ENCODE results near the gene PLEKHM3.
"Not testable (repeated sequence)": the region's sequence is repeated elsewhere in the genome, so short reads cannot be mapped to it uniquely, and the experiment has no call there.

Gene PLEKHM3

GRCh38 chr2:207949245-207949644, 76.1 kb downstream of the PLEKHM3 start:
- DNase-seq: not testable (repeated sequence)

DNA sequence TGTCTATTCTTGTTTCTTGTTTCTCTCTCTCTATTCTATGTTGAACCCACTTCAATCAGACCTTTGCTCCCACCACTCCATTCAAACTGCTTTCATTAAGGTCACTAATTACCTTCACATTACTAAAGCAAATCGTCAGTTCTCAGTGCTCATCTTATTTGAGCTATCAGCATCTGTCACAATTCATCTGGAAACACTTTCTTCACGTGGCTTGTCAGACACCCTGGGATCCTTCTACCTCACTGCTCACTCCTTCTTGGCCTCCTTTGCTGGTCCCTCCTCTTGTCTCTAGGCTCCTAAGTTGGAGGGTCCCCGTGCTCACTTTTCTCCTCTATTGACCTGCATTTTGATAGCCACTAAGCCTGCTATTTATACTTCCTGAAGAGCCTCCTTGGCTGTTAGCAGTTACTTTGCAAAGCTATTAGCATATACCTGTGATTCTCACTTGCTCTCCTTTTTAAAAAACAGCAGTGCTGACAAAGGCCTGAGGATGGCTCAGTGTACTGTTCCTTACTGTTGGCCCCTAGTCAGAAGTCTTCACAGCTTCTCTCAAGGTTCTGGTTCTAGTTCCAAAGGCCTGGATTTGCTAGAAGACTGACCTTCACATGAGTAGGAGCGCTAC, 80.2 kb downstream of the PLEKHM3 start:
- DNase-seq: no peak

DNA sequence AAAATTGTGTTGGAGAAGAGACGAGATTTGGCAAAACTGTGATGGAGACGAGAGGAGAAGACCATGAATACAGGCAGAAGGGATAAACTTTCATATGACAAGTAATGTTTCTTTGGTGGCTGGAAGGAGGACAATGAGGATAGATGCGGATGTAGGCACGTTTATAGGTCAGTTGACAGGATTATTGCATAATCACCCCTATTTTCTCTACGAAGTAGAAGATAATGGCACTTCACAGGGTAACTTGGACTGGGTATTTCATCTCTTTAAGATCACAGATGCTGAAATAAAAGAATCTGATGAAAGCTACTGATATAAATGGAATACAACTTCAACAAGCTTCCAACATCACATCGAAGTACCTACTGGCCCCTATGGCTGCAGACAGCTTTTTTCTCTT, 81.0 kb downstream of the PLEKHM3 start:
- no peak for DNase-seq

- DNase-seq: no peak
Measured at GRCh38 chr2:207939342-207940108, 85.8 kb downstream of the PLEKHM3 start.

DNA sequence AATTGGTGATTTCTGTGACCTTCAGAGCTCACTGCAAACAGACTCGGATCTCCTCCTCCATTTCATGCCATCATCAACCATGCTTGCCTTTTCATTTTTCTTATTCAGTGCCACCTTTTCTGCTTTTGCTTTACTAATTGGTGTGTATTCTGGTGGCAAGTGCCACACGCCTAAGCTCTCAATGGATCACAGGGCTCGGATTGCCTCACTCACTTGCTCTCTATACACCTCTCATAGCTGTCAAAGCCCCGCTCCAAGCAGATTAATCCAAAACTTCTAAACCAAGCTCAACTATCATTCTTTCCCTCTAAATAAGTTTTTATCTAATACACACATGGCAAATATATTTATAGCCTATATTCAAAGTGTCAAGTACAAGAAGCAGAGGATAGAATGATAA, 86.4 kb downstream of the PLEKHM3 start:
- no peak for DNase-seq

DNA sequence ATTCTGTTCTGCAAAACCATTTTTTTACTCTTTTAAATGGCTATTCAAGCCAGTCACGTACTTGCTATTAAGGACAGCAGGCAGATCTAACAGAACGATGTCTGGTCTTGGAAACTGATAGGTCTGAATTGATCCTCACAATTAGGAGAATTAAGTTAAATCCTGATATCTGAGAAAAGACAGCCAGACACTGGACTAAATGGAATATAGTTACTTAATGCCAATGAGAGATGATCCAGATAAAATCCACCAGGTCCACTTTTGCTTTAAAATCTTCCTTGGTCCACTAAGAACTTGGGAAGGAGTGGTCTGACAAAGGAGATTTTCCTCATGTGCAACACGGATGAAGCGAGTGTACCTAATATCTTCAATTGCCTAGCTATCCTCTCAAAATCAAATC, 86.9 kb downstream of the PLEKHM3 start:
- no peak for DNase-seq

- no peak for DNase-seq
Measured at GRCh38 chr2:207937823-207938222, 87.5 kb downstream of the PLEKHM3 start.

- no peak for DNase-seq
Measured at GRCh38 chr2:207937253-207937652, 88.1 kb downstream of the PLEKHM3 start.

GRCh38 chr2:207936380-207936779, 88.9 kb downstream of the PLEKHM3 start:
- DNase-seq: no peak

DNA sequence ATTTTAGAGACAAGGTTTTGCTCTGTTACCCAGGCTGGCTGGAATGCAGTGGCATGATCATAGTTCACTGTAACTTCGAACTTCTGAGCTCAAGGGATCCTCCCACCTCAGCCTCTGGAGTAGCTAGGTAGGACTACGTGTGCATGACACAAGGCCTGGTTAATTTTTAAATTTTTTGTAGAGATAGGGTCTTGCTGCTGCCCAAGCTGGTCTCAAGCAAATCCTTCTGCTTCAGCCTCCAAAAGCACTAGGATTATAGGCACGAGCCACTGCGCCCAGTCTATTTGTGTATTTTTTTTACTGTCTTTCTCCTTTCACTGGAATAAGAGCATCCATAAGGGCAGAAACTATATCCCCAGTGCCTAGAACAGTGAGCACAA, 89.3 kb downstream of the PLEKHM3 start:
- DNase-seq: no peak

- DNase-seq: no peak
Measured at GRCh38 chr2:207935121-207935990, 90.0 kb downstream of the PLEKHM3 start.

DNA sequence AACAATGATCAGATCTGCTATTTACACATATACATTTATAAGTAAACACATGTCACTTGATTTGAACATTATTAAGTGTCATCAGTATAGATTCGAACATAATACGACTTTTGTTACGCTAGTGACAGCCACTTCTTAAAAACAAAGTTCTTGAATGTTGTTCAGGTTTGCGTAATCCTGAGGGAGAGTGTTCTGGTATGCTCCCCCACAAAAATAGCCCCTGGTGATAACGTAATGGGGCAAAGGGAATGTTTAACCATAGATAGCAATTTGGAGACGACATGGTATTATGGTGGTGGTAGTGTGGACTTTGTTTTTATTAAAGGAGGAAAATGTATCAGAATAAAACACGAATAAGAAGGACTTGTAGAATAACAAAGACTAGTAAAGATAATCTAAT, 90.6 kb downstream of the PLEKHM3 start:
- no peak for DNase-seq

DNA sequence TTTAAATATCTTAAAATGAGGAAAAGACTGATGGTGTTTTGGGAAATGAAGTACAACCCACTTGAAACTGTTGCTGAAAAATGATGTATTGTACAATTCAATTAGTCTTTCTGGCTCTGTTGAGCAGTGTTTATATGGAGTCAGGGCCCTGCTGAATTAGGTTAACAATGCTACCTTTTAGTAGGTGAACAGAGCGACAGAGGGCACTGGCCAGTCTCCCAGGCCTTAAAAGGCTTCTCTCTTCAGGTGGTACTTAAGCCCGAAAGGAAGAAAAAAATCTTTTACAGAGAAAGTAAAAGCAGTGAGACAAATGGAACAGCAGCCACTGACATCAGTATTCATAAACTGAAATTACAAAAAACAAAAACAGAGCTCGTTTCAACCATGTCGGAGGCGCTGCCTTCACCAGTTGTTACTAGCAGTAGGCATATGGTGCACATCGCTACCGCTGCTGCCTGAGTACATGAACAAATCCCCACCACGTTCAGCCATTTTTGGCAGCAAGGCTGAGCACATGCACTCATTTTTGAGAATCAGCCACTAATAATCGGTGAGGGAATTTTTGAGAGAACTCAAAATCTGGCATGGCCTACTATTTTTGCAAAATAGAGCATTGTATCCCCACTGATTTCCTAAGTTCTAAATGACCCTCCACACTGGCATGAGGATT, 91.8 kb downstream of the PLEKHM3 start:
- no peak for DNase-seq

DNA sequence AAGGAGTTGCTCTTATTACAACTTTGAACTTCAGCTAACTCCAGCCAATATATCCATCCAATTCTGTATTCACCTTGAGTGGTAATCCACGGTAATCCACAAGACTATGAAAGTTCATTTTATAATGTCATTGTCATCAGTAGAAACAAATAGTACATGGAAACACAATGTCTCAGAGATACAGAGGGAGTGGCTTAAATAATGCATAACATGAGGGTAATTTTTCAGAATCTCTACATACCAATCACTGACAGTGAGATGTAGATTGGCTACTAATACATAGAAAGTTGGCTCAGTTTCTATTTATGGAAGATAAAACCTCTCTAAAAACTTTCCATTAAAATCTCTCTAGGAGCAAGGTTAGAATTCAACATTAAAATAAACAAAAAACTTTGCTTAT, 93.2 kb downstream of the PLEKHM3 start:
- DNase-seq: no peak

DNA sequence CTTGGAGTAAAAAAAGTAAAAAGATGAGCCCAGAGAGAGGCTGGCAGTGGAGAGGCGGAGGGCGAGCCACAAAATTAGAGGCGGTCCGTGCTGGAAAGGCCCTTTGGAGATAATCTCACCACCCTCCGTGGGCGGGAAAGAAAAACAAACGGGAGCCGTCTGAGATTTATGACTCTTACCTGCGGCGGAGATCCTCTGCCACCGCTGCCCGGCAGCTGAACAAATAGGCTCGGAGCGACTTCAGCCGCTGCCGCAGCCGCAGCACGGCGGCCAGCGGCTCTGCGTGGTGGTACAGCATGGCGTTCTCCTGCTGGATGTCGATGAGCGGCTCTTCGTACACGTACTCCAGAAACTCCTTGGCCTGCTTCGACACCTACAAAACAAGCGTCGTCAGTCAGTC, 94.6 kb downstream of the PLEKHM3 start:
- DNase-seq: no peak

DNA sequence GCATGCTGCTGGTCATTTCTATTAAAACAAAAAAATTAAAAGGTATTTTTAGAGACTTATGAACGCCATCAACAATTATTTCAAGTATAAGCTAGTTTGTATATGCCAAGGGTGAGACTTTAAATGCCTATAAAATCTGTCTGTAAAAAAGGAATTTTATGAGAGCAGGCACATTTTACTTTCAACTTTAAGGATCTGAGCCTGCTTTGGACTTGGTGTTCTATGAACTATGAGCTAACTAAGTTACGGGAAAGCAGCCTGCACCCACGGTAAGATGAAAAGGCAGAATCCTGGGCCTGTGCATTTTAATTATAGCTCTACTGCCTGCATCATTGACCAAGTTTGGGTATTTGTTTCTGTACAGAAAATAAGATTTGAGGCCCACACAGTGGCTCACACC, 95.4 kb downstream of the PLEKHM3 start:
- DNase-seq: no peak

- DNase-seq: no peak
Measured at GRCh38 chr2:207928079-207928478, 97.2 kb downstream of the PLEKHM3 start.

- DNase-seq: no peak
Measured at GRCh38 chr2:207926989-207927300, 98.4 kb downstream of the PLEKHM3 start.

DNA sequence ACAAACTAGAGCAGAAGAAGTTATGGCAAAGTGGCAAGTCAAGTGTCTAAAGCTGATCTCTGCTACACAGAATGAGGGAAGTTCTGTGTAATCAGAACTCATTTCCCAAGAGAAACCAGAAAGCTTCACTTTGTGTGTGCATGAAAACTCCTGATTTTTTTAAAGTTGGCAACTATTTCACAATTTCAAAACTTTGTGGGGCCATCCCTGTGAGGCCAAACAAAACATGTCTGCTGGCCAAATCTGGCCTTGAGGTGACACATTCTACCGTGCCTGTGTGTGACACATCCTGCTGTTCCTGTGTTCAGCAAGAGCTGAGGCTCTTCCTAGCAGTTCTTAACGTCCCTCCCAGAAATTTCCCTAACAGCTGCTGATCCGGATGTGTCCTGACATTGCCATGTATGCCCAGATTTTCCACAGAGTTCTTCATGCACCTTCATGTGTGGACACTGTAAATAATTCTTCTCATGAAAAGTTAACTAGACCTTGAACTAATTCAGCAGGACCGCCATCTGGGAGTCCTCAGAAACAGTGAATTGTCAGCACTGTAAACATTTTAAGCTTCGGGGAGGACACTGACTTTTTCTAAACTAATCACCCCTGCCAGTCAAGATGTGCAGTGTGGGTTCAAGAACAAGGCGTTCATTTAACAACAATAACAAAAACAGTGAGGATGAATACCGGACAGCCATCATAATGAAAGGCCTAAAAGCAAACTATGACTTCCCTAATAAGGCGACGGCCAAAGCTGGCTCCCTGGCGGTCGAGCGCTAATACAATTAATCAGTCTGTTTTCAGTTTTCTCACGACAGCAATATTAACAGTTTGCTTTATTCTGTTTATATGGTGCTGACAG, 99.0 kb downstream of the PLEKHM3 start:
- no peak for DNase-seq

GRCh38 chr2:207925601-207926000, 99.7 kb downstream of the PLEKHM3 start:
- DNase-seq: no peak

DNA sequence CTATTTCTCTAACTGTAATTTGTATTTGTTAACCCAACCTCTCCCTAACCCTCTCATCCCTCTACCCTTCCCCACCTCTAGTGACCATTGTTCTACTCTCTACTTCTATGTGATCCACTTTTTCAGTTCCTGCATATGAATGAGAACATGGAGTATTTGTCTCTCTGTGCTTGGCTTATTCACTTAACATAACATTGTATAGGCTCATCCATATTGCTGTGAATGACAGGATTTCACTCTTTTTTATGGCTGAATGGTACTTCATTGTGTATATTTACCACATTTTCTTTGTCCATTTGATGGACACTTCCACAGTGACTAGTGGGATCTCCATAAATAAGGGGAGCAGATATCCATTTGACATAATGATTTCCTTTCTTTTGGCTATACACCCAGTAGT, 103.7 kb downstream of the PLEKHM3 start:
- no peak for DNase-seq

DNA sequence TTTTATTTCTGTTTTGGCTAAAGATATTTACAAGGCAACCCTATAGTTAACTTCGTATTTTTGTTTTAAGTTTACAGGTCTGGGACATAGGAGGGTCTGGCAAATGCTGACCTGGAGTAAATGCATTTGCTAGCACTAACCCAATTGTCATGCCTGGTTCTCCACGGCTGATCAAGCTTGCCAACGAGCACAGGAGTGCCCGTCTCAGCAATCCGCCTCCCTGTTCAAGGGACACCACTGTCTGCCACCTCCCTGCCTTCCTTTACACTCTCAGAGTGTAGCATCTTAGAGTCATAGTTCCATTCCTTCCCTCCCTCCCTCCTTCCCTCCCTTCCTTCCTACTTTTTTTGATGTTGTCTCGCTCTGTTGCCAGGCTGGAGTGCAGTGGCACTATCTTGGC, 104.6 kb downstream of the PLEKHM3 start:
- DNase-seq: no peak

DNA sequence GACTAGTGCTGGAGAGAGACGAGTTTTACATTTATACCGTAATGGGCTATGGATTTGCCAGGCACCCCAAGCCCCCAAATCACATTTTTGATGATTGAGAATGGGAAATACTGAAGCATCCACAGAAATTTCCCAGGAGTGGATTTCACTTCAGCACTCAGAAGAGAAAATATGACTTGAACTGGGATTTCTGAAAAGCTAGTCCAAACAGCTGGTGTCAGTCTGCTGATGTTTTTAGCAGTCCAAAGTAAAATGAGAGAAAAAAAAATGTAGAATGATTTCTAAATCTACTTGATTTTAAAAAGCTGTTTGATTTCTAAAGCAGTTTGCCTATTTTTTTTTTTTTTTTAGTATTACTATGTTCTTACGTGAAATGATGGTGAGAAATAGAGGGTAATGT, 105.0 kb downstream of the PLEKHM3 start:
- no peak for DNase-seq
